Ovary (tissue), 3 donors: ENCODE data around the gene RRAS2.

Experiments used
- CTCF ChIP-seq, 3 donors: fragments of 450-650 bp in 2 of 3; fragments of 200-600 bp in 1 of 3; IDR thresholded peaks; one replicate each; pipeline versions ENCODE4 v1.5.1 to v1.8.0; 2016 to 2022; ENCODE audit warnings: antibody characterized with exemption in 3 of 3, mild to moderate bottlenecking in 1 of 3
- EP300 ChIP-seq: sonication (generic); formaldehyde crosslinking; IDR thresholded peaks from one replicate; pipeline ENCODE4 v1.6.1; 2017; ENCODE audit warnings: antibody characterized with exemption
- POLR2A ChIP-seq: fragments of 450-650 bp; IDR thresholded peaks from one replicate; pipeline ENCODE4 v1.6.1; 2017; ENCODE audit warnings: antibody characterized with exemption, mild to moderate bottlenecking, moderate library complexity
- donor health status: DM: no; HTN: no; CAD: no.

- TF ChIP-seq CTCF (IDR thresholded peaks at IDR 0.05) (no peak), POLR2A (no peak), EP300 (no peak)
These were observed 16.1 kb downstream of the RRAS2 start for GRCh38 chr11:14342906-14343305.
